HEK293 (cell line): ENCODE results near the gene CBX2.

Experiments
- CTCF ChIA-PET: fragments of 350-600 bp; formaldehyde crosslinking; extraction: SDS; loops from one replicate; lab custom pipeline; 2021; ENCODE audit warnings: antibody characterized with exemption; lab: Yijun Ruan, JAX
- POLR2A ChIA-PET: fragments of 300-600 bp; formaldehyde crosslinking; extraction: SDS; loops from one replicate; lab custom pipeline; 2020; ENCODE audit warnings: antibody characterized with exemption, inconsistent platforms; lab: Yijun Ruan, JAX
- H3K27ac ChIP-seq: fragments of 200-500 bp; sonication (Bioruptor generic); 2 replicates; pipeline ENCODE4 v1.5.1; 2014; ENCODE audit warnings: low read depth, low read length, control low read depth, inconsistent platforms; ENCODE audit errors: extremely low read depth
- H3K36me3 ChIP-seq, 2 experiments: fragments of 200-500 bp in 1 of 2; sonication (Bioruptor generic) in 1 of 2; 1 replicate in 1 of 2; 2 replicates in 1 of 2; pipeline ENCODE4 v1.5.1; 2014 to 2017; ENCODE audit warnings: inconsistent platforms in 2 of 2, low read length in 2 of 2; ENCODE audit not compliant: control insufficient read depth in 2 of 2, insufficient read depth in 1 of 2
- H3K4me1 ChIP-seq: fragments of 200-500 bp; sonication (Bioruptor generic); 2 replicates; pipeline ENCODE4 v1.5.1; 2014; ENCODE audit warnings: mild to moderate bottlenecking, low read length, inconsistent platforms; ENCODE audit not compliant: control insufficient read depth, insufficient read depth
- H3K4me3 ChIP-seq: 2 replicates; pipeline ENCODE4 v1.5.1; 2011; ENCODE audit warnings: low read depth, mild to moderate bottlenecking, control low read depth, low read length, moderate library complexity
- H3K9me3 ChIP-seq: fragments of 200-500 bp; sonication (Bioruptor generic); 2 replicates; pipeline ENCODE4 v1.5.1; 2014; ENCODE audit warnings: low read depth, low read length, inconsistent platforms; ENCODE audit not compliant: control insufficient read depth, insufficient read depth
- KLF1 ChIP-seq: fragments of 450-650 bp; formaldehyde crosslinking; IDR thresholded peaks from 2 replicates; pipeline ENCODE4 v1.5.1; 2016; ENCODE audit warnings: missing biosample characterization, missing genetic modification characterization
- KLF16 ChIP-seq: fragments of 450-650 bp; formaldehyde crosslinking; IDR thresholded peaks from 2 replicates; pipeline ENCODE4 v1.5.1; 2017; ENCODE audit warnings: missing biosample characterization, missing genetic modification characterization
- MZF1 ChIP-seq: fragments of 450-650 bp; formaldehyde crosslinking; IDR thresholded peaks from 2 replicates; pipeline ENCODE4 v1.5.1; 2017; ENCODE audit warnings: missing biosample characterization, missing genetic modification characterization, borderline replicate concordance
- PRDM10 ChIP-seq: fragments of 450-650 bp; formaldehyde crosslinking; IDR thresholded peaks from 2 replicates; pipeline ENCODE4 v1.5.1; 2016; ENCODE audit warnings: missing biosample characterization, missing genetic modification characterization
- REPIN1 ChIP-seq: fragments of 450-650 bp; formaldehyde crosslinking; IDR thresholded peaks from 2 replicates; pipeline ENCODE4 v1.5.1; 2017; ENCODE audit warnings: missing biosample characterization, missing genetic modification characterization, low read depth
- SP3 ChIP-seq: fragments of 450-650 bp; formaldehyde crosslinking; IDR thresholded peaks from 2 replicates; pipeline ENCODE4 v1.5.1; 2016; ENCODE audit warnings: missing biosample characterization, missing genetic modification characterization
- ZBTB11 ChIP-seq: fragments of 450-650 bp; formaldehyde crosslinking; conservative IDR thresholded peaks from 2 replicates; pipeline ENCODE4 v1.5.1; 2016; ENCODE audit warnings: low read depth, missing biosample characterization, missing genetic modification characterization
- ZEB2 ChIP-seq: fragments of 450-650 bp; formaldehyde crosslinking; IDR thresholded peaks from 2 replicates; pipeline ENCODE4 v1.5.1; 2016; ENCODE audit warnings: missing biosample characterization, missing genetic modification characterization
- ZNF169 ChIP-seq: fragments of 450-650 bp; formaldehyde crosslinking; IDR thresholded peaks from 2 replicates; pipeline ENCODE4 v1.5.1; 2016; ENCODE audit warnings: missing biosample characterization, missing genetic modification characterization
- ZNF19 ChIP-seq: fragments of 450-650 bp; formaldehyde crosslinking; IDR thresholded peaks from 2 replicates; pipeline ENCODE4; 2016; ENCODE audit warnings: missing biosample characterization, missing genetic modification characterization, low read depth
- ZNF2 ChIP-seq: fragments of 450-650 bp; formaldehyde crosslinking; IDR thresholded peaks from 2 replicates; pipeline ENCODE4 v1.5.1; 2016; ENCODE audit warnings: missing biosample characterization, missing genetic modification characterization
- ZNF214 ChIP-seq: fragments of 450-650 bp; formaldehyde crosslinking; IDR thresholded peaks from 2 replicates; pipeline ENCODE4 v1.5.1; 2017; ENCODE audit warnings: missing biosample characterization, mild to moderate bottlenecking, missing genetic modification characterization, borderline replicate concordance
- ZNF221 ChIP-seq: fragments of 450-650 bp; formaldehyde crosslinking; IDR thresholded peaks from 2 replicates; pipeline ENCODE4 v1.5.1; 2017; ENCODE audit warnings: missing biosample characterization, missing genetic modification characterization, borderline replicate concordance
- ZNF239 ChIP-seq: fragments of 450-650 bp; formaldehyde crosslinking; IDR thresholded peaks from 2 replicates; pipeline ENCODE4 v1.5.1; 2016; ENCODE audit warnings: missing biosample characterization, missing genetic modification characterization
- ZNF324 ChIP-seq: fragments of 450-650 bp; formaldehyde crosslinking; IDR thresholded peaks from 2 replicates; pipeline ENCODE4 v1.5.1; 2016; ENCODE audit warnings: missing biosample characterization, missing genetic modification characterization
- ZNF416 ChIP-seq: fragments of 450-650 bp; formaldehyde crosslinking; IDR thresholded peaks from 2 replicates; pipeline ENCODE4 v1.5.1; 2016; ENCODE audit warnings: missing biosample characterization, missing genetic modification characterization
- ZNF530 ChIP-seq: fragments of 450-650 bp; formaldehyde crosslinking; IDR thresholded peaks from 2 replicates; pipeline ENCODE4 v1.5.1; 2016; ENCODE audit warnings: low read depth, missing biosample characterization, missing genetic modification characterization
- ZNF585B ChIP-seq: fragments of 450-650 bp; formaldehyde crosslinking; IDR thresholded peaks from 2 replicates; pipeline ENCODE4 v1.5.1; 2016; ENCODE audit warnings: missing biosample characterization, missing genetic modification characterization
- ZNF596 ChIP-seq: fragments of 450-650 bp; IDR thresholded peaks from 2 replicates; pipeline ENCODE4 v1.5.0; 2018; ENCODE audit warnings: missing biosample characterization, mild to moderate bottlenecking, missing genetic modification characterization, moderate library complexity
- ZNF670 ChIP-seq: fragments of 450-650 bp; formaldehyde crosslinking; IDR thresholded peaks from 2 replicates; pipeline ENCODE4 v1.5.1; 2016; ENCODE audit warnings: missing biosample characterization, missing genetic modification characterization, low read depth
- ZNF747 ChIP-seq: fragments of 450-650 bp; formaldehyde crosslinking; IDR thresholded peaks from 2 replicates; pipeline ENCODE4 v1.5.1; 2016; ENCODE audit warnings: missing biosample characterization, missing genetic modification characterization
- ZSCAN16 ChIP-seq: fragments of 450-650 bp; formaldehyde crosslinking; IDR thresholded peaks from 2 replicates; pipeline ENCODE4 v1.5.1; 2016; ENCODE audit warnings: missing biosample characterization, missing genetic modification characterization
- ZSCAN23 ChIP-seq: fragments of 450-650 bp; formaldehyde crosslinking; IDR thresholded peaks from 2 replicates; pipeline ENCODE4 v1.5.1; 2016; ENCODE audit warnings: missing biosample characterization, missing genetic modification characterization
- TF ChIP-seq, protein P1 (sequence below): fragments of 450-650 bp; formaldehyde crosslinking; IDR thresholded peaks from 2 replicates; pipeline ENCODE4 v1.5.1; 2016; ENCODE audit warnings: missing biosample characterization, missing genetic modification characterization

The CBX2 gene

GRCh38 chr17:79735096-79735495, 42.9 kb upstream of the CBX2 start (continued):
- TF ChIP-seq ZBTB11 (tag by site-specific recombination) (no peak), ZNF670 (tag by site-specific recombination) (no peak)

DNA sequence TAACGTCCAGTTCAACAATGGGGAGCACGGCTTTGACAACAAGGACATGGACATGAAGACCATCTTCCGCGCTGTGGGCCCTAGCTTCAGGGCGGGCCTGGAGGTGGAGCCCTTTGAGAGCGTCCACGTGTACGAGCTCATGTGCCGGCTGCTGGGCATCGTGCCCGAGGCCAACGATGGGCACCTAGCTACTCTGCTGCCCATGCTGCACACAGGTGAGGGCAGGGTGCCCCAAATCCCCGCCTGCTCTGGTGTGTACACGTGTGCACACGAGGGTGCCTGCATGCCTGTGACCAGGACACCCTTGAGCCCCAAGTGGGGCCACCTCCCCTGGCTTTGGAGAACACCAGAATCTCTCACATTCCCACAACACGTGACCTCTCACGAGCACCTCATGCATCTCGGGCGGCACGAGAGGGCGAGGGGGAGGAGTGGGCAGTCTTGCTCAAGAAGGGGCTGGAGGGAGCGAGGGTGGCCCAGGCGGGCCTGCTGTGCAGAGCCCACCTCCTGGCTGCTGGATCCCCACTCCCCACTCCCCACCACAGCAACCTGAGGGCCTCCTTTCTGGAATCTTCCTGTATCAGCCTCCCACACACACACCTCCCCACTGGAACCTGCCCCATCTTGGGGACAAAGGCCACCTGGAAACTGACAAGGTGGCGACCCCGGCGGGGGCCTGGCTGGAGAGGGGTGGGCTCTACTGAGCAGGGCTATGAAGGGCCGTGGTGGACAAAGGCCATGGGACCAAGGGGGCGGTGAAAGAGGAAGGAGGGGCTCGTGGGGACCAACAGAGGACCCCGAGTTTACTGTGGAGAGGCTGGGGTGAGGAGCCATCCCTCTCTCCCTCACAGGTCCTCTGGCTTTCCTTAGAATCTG, 40.7 kb upstream of the CBX2 start:
- TF ChIP-seq REPIN1 (no peak), ZSCAN23 (tag by site-specific recombination) (no peak), ZNF19 (tag by site-specific recombination) (no peak), KLF16 (tag by site-specific recombination) (no peak), ZNF747 (tag by site-specific recombination) (no peak)
- TF ChIP-seq, protein P1, sequence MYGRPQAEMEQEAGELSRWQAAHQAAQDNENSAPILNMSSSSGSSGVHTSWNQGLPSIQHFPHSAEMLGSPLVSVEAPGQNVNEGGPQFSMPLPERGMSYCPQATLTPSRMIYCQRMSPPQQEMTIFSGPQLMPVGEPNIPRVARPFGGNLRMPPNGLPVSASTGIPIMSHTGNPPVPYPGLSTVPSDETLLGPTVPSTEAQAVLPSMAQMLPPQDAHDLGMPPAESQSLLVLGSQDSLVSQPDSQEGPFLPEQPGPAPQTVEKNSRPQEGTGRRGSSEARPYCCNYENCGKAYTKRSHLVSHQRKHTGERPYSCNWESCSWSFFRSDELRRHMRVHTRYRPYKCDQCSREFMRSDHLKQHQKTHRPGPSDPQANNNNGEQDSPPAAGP (tag by site-specific recombination) = no peak
- ChIA-PET CTCF (no interaction called here), POLR2A (no interaction called here)
- Histone ChIP-seq H3K36me3 (no peaks in the 10 kb centered on the region), H3K4me1 (no peaks in the 10 kb centered on the region; the same call in 1 of the 2 replicates), H3K4me3 (no peak overlapping the region), H3K9me3 (no peaks in the 10 kb centered on the region), H3K27ac (no peak overlapping the region)

- Histone ChIP-seq H3K36me3 (no peaks in the 10 kb centered on the region), H3K27ac (no peak overlapping the region), H3K4me3 (no peak overlapping the region), H3K9me3 (no peaks in the 10 kb centered on the region), H3K4me1 (no peaks in the 10 kb centered on the region; the same call in 1 of the 2 replicates)
- ChIA-PET POLR2A (no interaction called here), CTCF (interaction anchor here (0.7 to 1.6 kb wide), 2 partner anchors 11 to 186 kb away, joined by 3 to 4 read pairs; no protein-coding TSS in a partner anchor)
- no peak for TF ChIP-seq ZNF169 (tag by site-specific recombination)
- TF ChIP-seq ZNF214 (tag by site-specific recombination) = no peak
- TF ChIP-seq MZF1 (tag by site-specific recombination) = no peak
- TF ChIP-seq ZNF416 = no peak
- TF ChIP-seq ZNF324 = no peak
- TF ChIP-seq KLF1 (tag by site-specific recombination) = no peak
- TF ChIP-seq SP3 (tag by site-specific recombination) = no peak
- TF ChIP-seq ZNF239 (tag by site-specific recombination) = no peak
- no peak for TF ChIP-seq ZSCAN16
- TF ChIP-seq PRDM10 (tag by site-specific recombination) = no peak
- no peak for TF ChIP-seq ZEB2 (tag by site-specific recombination)
- no peak for TF ChIP-seq ZNF596 (tag by site-specific recombination)
- TF ChIP-seq ZNF2 (tag by site-specific recombination) = no peak
- TF ChIP-seq ZNF530 (tag by site-specific recombination) = no peak
- no peak for TF ChIP-seq ZNF585B
- TF ChIP-seq ZNF221 (tag by site-specific recombination) = no peak
Observed at GRCh38 chr17:79737922-79738578, 39.9 kb upstream of the CBX2 start.
